ENCODE results near the gene SIRT7. TPM values are rescaled to one million over a fixed set of nuclear protein-coding genes. Genes with fewer than 3 reads are reported as not detected.

The SIRT7 gene
- polyA plus RNA-seq, 1 experiment: 8.4 TPM

GRCh38 chr17:81933178-81933699 is 15.3 kb upstream of the SIRT7 start:
- POLR2A ChIA-PET: interaction anchor here (0.5 kb wide), 1 partner anchor 70 kb away, joined by 3 read pairs; no protein-coding TSS in a partner anchor
- TF ChIP-seq, protein P1, sequence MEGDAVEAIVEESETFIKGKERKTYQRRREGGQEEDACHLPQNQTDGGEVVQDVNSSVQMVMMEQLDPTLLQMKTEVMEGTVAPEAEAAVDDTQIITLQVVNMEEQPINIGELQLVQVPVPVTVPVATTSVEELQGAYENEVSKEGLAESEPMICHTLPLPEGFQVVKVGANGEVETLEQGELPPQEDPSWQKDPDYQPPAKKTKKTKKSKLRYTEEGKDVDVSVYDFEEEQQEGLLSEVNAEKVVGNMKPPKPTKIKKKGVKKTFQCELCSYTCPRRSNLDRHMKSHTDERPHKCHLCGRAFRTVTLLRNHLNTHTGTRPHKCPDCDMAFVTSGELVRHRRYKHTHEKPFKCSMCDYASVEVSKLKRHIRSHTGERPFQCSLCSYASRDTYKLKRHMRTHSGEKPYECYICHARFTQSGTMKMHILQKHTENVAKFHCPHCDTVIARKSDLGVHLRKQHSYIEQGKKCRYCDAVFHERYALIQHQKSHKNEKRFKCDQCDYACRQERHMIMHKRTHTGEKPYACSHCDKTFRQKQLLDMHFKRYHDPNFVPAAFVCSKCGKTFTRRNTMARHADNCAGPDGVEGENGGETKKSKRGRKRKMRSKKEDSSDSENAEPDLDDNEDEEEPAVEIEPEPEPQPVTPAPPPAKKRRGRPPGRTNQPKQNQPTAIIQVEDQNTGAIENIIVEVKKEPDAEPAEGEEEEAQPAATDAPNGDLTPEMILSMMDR (IDR thresholded peaks at IDR 0.05; ENCODE audit: insufficient read depth, low read depth, low read length): no peak
- CTCF ChIA-PET: interaction anchor here (1.2 to 1.6 kb wide), 2 partner anchors 26 to 104 kb away, joined by 3 to 4 read pairs; partner anchors contain the start of gene DCXR
- DNase-seq (ENCODE audit: low read depth): no peak
- no peaks in the 10 kb centered on the region for H3K27me3 ChIP-seq (ENCODE audit: control insufficient read depth, insufficient read depth, low read length)
- H3K4me3 ChIP-seq (ENCODE audit: low read depth, low read length): no peak overlapping the region
- peaks cover 20% of the 10 kb centered on the region for H3K36me3 ChIP-seq (ENCODE audit: control insufficient read depth, insufficient read depth, low read length)

DNA sequence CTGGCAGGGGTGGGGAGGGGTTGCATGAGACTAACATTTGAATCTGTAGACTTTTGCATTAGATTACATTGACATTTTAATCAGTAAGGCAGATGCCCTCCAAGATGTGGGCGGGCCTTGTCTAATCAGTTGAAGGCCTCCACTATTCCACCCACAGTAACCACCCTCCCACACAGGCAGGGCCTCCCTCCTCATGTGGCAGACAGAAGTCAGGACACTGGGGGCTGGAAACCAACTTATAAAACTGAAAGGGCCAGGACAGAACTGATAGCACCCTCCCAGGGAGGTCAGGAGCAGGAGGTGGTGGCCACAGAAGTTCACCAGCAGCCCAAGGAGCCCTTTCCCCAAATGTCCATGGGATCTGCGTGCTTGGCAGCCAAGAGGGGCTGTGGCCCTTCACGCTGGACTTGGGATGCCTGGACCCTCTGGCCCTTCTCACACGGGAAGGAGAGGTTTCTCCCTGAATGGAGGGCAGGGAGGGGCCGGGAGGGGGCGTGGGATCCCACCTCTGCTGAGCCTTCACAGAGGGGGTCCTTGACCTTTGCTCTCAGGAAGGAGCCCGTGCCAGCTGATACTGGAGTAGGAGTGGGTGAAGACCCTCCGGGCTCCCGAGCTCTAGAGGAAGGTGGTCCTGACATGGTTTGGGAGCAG is 14.5 kb upstream of the SIRT7 start:
- DNase-seq (ENCODE audit: low read depth): no peak
- ChIA-PET CTCF (interaction anchor here (1.6 kb wide), 1 partner anchor 27 kb away, joined by 4 read pairs; no protein-coding TSS in a partner anchor), POLR2A (interaction anchor here (0.5 kb wide), 1 partner anchor 71 kb away, joined by 3 read pairs; no protein-coding TSS in a partner anchor)
- no peak overlapping the region for H3K4me3 ChIP-seq (ENCODE audit: low read depth, low read length)
- H3K36me3 ChIP-seq (ENCODE audit: control insufficient read depth, insufficient read depth, low read length): peaks cover 20% of the 10 kb centered on the region
- TF ChIP-seq, protein P1 (IDR thresholded peaks at IDR 0.05; ENCODE audit: insufficient read depth, low read depth, low read length): no peak
- H3K27me3 ChIP-seq (ENCODE audit: control insufficient read depth, insufficient read depth, low read length): no peaks in the 10 kb centered on the region

DNA sequence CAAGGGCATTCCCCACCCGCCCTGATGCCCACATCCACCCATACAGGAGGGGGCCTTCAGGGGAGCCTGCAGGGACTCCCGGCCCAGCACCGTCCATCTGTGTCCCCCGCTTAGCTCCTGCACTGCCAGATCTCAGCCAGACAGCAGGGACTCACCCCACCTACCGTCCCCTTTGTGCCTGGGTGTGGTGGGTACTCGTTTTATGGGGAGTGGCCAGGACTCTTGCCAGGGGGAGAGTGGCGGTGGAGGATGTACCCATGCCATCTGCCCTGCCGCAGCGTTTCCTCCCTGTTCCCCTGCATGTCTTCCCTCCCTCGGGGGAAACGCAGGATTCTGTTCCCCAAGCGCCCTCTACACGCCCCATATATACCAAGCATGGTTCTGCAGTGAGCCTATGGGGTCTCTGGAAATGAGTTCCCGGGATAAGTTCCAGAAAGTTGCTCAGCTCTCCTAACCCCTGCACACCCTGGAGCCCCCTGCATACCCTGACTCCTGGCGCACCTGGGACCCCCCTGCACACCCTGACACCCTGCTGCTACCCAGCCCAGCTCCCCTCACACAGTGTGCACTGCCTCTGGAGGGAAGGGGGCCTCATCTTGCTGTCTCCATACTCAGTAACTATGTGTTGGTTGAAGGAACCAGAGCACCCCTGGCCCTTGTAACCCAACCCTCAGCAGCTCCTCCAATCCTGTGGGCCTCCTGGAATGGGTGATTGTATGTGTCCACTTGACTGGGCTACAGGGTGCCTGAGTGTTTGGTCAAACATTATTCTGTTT is 13.8 kb upstream of the SIRT7 start:
- no peaks in the 10 kb centered on the region for H3K27me3 ChIP-seq (ENCODE audit: control insufficient read depth, insufficient read depth, low read length)
- CTCF ChIA-PET: no interaction called here
- H3K4me3 ChIP-seq (ENCODE audit: low read depth, low read length): no peak overlapping the region
- no peak for DNase-seq (ENCODE audit: low read depth)
- POLR2A ChIA-PET: no interaction called here
- peaks cover 20% of the 10 kb centered on the region for H3K36me3 ChIP-seq (ENCODE audit: control insufficient read depth, insufficient read depth, low read length)
- TF ChIP-seq, protein P1 (IDR thresholded peaks at IDR 0.05; ENCODE audit: insufficient read depth, low read depth, low read length): no peak

- no peak for DNase-seq (ENCODE audit: low read depth)
- Histone ChIP-seq H3K27me3 (ENCODE audit: control insufficient read depth, insufficient read depth, low read length) (no peaks in the 10 kb centered on the region), H3K36me3 (ENCODE audit: control insufficient read depth, insufficient read depth, low read length) (peaks cover 20% of the 10 kb centered on the region), H3K4me3 (ENCODE audit: low read depth, low read length) (no peak overlapping the region)
- POLR2A ChIA-PET: no interaction called here
- CTCF ChIA-PET: no interaction called here
- TF ChIP-seq, protein P1 (IDR thresholded peaks at IDR 0.05; ENCODE audit: insufficient read depth, low read depth, low read length): no peak
Measured at GRCh38 chr17:81931189-81931556, 13.2 kb upstream of the SIRT7 start.

Data from BJ (cell line).